ENCODE measurements around the gene ERC2.

Gene ERC2

DNA sequence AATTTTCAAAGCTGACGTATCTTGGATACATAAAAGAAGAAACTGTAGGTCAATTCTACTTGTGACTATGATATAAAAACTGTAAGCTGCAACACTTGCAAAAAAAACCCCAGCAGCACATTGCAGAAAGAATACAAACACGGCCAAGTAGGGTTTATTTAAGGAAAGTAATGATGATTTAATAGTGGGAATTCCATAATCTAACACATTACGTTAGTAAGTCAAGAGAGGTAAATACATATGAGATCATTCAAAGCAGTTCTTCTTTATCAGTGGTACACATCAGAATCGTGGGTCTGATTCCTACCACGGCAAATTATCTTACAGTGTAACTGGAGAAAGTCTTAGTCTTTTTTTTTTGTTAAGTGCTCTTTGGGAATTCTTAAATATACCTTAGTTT, 688.7 kb downstream of the ERC2 start:
- no peak overlapping the region for H3K27ac ChIP-seq (ENCODE audit: poor library complexity, severe bottlenecking)
- H3K9me3 ChIP-seq (ENCODE audit: severe bottlenecking) = no peaks in the 10 kb centered on the region
- no peaks in the 10 kb centered on the region for H3K4me1 ChIP-seq (ENCODE audit: insufficient read depth, poor library complexity, severe bottlenecking)
- H3K27me3 ChIP-seq (ENCODE audit: insufficient read depth, poor library complexity, severe bottlenecking) = no peaks in the 10 kb centered on the region
- ATAC-seq (ENCODE audit: low read depth) (no peak), DNase-seq (ENCODE audit: low spot score) (no peak)
- H3K36me3 ChIP-seq (ENCODE audit: low read depth) = no peaks in the 10 kb centered on the region
- H3K4me3 ChIP-seq (ENCODE audit: severe bottlenecking) = no peak overlapping the region
- TF ChIP-seq, protein P1, sequence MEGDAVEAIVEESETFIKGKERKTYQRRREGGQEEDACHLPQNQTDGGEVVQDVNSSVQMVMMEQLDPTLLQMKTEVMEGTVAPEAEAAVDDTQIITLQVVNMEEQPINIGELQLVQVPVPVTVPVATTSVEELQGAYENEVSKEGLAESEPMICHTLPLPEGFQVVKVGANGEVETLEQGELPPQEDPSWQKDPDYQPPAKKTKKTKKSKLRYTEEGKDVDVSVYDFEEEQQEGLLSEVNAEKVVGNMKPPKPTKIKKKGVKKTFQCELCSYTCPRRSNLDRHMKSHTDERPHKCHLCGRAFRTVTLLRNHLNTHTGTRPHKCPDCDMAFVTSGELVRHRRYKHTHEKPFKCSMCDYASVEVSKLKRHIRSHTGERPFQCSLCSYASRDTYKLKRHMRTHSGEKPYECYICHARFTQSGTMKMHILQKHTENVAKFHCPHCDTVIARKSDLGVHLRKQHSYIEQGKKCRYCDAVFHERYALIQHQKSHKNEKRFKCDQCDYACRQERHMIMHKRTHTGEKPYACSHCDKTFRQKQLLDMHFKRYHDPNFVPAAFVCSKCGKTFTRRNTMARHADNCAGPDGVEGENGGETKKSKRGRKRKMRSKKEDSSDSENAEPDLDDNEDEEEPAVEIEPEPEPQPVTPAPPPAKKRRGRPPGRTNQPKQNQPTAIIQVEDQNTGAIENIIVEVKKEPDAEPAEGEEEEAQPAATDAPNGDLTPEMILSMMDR (IDR thresholded peaks at IDR 0.05; ENCODE audit: poor library complexity, severe bottlenecking) = no peak

DNA sequence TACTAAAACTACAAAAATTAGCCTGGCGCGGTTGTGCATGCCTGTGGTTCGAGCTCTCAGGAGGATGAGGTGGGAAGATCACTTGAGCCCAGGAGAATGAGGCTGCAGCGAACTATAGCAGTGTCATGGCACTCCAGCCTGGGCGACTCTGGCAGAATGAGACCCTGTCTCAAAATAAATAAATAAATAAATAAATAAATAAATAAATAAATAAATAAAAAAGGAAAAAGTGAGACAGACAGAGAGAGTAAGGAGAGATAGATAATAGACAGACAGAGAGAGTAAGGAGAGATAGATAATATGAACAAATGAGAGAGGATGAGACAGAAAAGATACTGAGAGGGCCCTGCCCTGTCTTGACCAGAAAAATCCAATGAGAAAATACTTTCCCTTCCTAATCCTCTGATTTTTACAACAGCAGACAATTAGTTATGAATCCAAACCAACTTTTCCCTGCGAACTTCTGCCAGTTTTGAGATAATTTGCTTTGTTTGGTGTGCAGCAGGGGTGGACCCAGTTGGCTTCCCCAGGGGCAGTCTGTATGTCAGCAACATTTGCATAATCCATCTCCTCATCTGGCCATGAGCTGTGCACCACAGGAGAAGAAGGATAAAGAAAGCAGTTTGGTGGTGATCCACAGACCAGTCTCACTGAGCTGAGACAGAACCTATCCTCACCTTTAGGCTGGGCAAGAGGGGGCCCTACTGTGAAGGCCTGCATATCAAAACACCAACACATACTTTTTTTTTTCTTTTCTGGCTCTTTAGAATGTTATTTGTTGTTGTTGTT, 692.7 kb downstream of the ERC2 start:
- ATAC-seq (ENCODE audit: low read depth) = no peak
- no peaks in the 10 kb centered on the region for H3K27me3 ChIP-seq (ENCODE audit: insufficient read depth, poor library complexity, severe bottlenecking)
- H3K4me1 ChIP-seq (ENCODE audit: insufficient read depth, poor library complexity, severe bottlenecking) = no peaks in the 10 kb centered on the region
- no peaks in the 10 kb centered on the region for H3K9me3 ChIP-seq (ENCODE audit: severe bottlenecking)
- H3K27ac ChIP-seq (ENCODE audit: poor library complexity, severe bottlenecking) = no peak overlapping the region
- H3K36me3 ChIP-seq (ENCODE audit: low read depth) = no peaks in the 10 kb centered on the region
- TF ChIP-seq, protein P1 (IDR thresholded peaks at IDR 0.05; ENCODE audit: poor library complexity, severe bottlenecking) = no peak
- DNase-seq (ENCODE audit: low spot score) = no peak
- H3K4me3 ChIP-seq (ENCODE audit: severe bottlenecking) = no peak overlapping the region

DNA sequence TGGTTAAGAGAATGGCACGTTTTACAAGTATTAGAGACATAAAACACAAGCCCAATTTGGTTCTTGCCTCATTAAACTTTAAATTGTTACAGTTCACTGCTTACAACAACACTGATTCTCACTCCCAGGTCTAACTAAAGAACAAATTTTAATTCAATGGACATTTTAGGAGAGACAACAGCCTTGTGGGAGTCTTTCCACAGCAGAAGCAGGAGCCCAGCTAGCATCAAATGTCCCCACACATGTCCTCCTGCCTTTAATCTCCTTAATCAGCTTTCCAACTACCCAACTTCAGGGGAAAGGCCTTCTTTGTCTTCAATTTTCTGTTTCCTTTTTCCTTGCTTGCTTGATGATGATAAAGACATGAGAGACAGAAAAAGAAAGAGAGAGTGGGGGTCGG, 693.4 kb downstream of the ERC2 start:
- no peaks in the 10 kb centered on the region for H3K4me1 ChIP-seq (ENCODE audit: insufficient read depth, poor library complexity, severe bottlenecking)
- no peak for ATAC-seq (ENCODE audit: low read depth)
- TF ChIP-seq, protein P1 (IDR thresholded peaks at IDR 0.05; ENCODE audit: poor library complexity, severe bottlenecking) = no peak
- no peaks in the 10 kb centered on the region for H3K36me3 ChIP-seq (ENCODE audit: low read depth)
- no peaks in the 10 kb centered on the region for H3K27me3 ChIP-seq (ENCODE audit: insufficient read depth, poor library complexity, severe bottlenecking)
- no peaks in the 10 kb centered on the region for H3K9me3 ChIP-seq (ENCODE audit: severe bottlenecking)
- DNase-seq (ENCODE audit: low spot score) = no peak
- H3K27ac ChIP-seq (ENCODE audit: poor library complexity, severe bottlenecking) = no peak overlapping the region
- H3K4me3 ChIP-seq (ENCODE audit: severe bottlenecking) = no peak overlapping the region

DNA sequence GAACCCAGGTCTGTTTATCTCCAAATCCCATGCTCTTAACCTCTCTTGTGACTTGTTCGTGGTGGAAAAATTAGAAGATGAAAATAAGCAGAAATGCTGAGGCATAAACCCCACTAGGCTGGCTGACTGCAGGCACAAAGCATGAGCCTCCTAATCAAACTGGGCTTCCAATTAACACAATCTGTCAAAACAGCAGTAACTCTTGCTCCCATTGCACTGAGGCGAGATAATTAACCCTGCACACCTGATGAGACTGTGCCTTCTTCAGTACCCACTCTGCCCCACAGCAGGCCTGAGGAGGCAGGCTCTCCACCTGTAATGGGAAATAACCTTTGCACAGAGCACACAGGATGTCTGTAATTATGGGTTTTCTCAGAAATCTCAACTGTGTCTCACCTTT, 696.8 kb downstream of the ERC2 start:
- H3K4me3 ChIP-seq (ENCODE audit: severe bottlenecking) = no peak overlapping the region
- no peaks in the 10 kb centered on the region for H3K27me3 ChIP-seq (ENCODE audit: insufficient read depth, poor library complexity, severe bottlenecking)
- ATAC-seq (ENCODE audit: low read depth) (no peak), DNase-seq (ENCODE audit: low spot score) (no peak)
- no peak overlapping the region for H3K27ac ChIP-seq (ENCODE audit: poor library complexity, severe bottlenecking)
- H3K9me3 ChIP-seq (ENCODE audit: severe bottlenecking) = no peaks in the 10 kb centered on the region
- TF ChIP-seq, protein P1 (IDR thresholded peaks at IDR 0.05; ENCODE audit: poor library complexity, severe bottlenecking) = no peak
- H3K36me3 ChIP-seq (ENCODE audit: low read depth) = no peaks in the 10 kb centered on the region
- H3K4me1 ChIP-seq (ENCODE audit: insufficient read depth, poor library complexity, severe bottlenecking) = no peaks in the 10 kb centered on the region

DNA sequence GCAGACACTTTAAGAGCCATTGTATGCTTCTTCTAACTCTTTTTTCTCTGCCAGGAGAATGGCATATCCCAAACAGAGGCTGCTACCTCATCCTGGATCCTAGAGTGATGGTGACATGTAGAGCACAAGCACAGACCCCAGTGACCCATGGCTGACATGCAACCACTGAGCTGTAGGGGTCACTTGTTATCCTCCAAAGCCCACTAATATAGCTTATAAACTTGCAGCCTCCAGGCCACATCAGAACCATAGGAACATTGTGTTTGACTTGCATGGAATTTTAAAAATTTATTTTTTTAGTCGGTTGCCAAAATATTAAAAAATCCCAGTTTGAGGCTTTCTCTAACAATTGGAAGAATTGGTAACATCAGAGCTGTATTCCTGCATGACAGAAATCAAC, 698.2 kb downstream of the ERC2 start:
- ATAC-seq (ENCODE audit: low read depth) (no peak), DNase-seq (ENCODE audit: low spot score) (no peak)
- H3K27me3 ChIP-seq (ENCODE audit: insufficient read depth, poor library complexity, severe bottlenecking) = no peaks in the 10 kb centered on the region
- TF ChIP-seq, protein P1 (IDR thresholded peaks at IDR 0.05; ENCODE audit: poor library complexity, severe bottlenecking) = no peak
- no peak overlapping the region for H3K27ac ChIP-seq (ENCODE audit: poor library complexity, severe bottlenecking)
- H3K4me3 ChIP-seq (ENCODE audit: severe bottlenecking) = no peak overlapping the region
- no peaks in the 10 kb centered on the region for H3K4me1 ChIP-seq (ENCODE audit: insufficient read depth, poor library complexity, severe bottlenecking)
- no peaks in the 10 kb centered on the region for H3K9me3 ChIP-seq (ENCODE audit: severe bottlenecking)
- no peaks in the 10 kb centered on the region for H3K36me3 ChIP-seq (ENCODE audit: low read depth)

Data from RWPE2 (cell line).